Endothelial cell of umbilical vein (primary cell): Measurements from ENCODE around the gene KSR1. TPM values are rescaled to one million over a fixed set of nuclear protein-coding genes. Genes with fewer than 3 reads are reported as not detected.

Experiments used
- BruUV-seq: library from RNA; stranded (reverse); fragments of 400-500 nt; replicated peaks from 2 replicates; lab custom pipeline; 2021; lab: Mats Ljungman, UMichigan
- CTCF ChIA-PET: fragments of 300-600, 350-600 bp; sonication (Branson Sonifier 250); formaldehyde crosslinking; loops from one replicate; lab custom pipeline; 2021; ENCODE audit warnings: antibody characterized with exemption, inconsistent platforms; lab: Charles Lee
- POLR2A ChIA-PET: fragments of 300-600, 350-600 bp; sonication (Branson Sonifier 250); formaldehyde crosslinking; loops from one replicate; lab custom pipeline; 2021; ENCODE audit warnings: antibody characterized with exemption, inconsistent platforms; lab: Charles Lee
- DNase-seq: peaks from one replicate; pipeline ENCODE4 v3.0.0-alpha.2; 2011; ENCODE audit warnings: low read depth, low spot score
- FAIRE-seq: peaks from 2 replicates; lab custom pipeline; 2011; peaks lifted over from hg19 to GRCh38; lab: Jason Lieb, UNC
- H2AFZ ChIP-seq: 2 replicates; pipeline ENCODE4 v1.6.0; 2012; ENCODE audit warnings: low read depth, low read length, control low read depth, inconsistent platforms
- H3K27ac ChIP-seq: 2 replicates; pipeline ENCODE4 v1.5.1; 2011; ENCODE audit warnings: low read depth, mild to moderate bottlenecking, control low read depth, low read length, moderate library complexity; ENCODE audit not compliant: insufficient read depth
- H3K27me3 ChIP-seq, 2 experiments: 2 replicates each; pipeline versions ENCODE4 v1.6.0 to v1.6.1; 2011; ENCODE audit warnings: low read length in 2 of 2, mixed read lengths in 1 of 2; ENCODE audit not compliant: control insufficient read depth in 2 of 2, insufficient read depth in 2 of 2
- H3K36me3 ChIP-seq, 2 experiments: 2 replicates in 1 of 2; 3 replicates in 1 of 2; pipeline ENCODE4 v1.5.1; 2011; ENCODE audit warnings: low read length in 2 of 2, mild to moderate bottlenecking in 1 of 2, moderate library complexity in 1 of 2; ENCODE audit not compliant: control insufficient read depth in 2 of 2, insufficient read depth in 2 of 2; ENCODE audit errors: extremely low read depth in 1 of 2
- H3K4me1 ChIP-seq: 3 replicates; pipeline ENCODE4 v1.5.1; 2011; ENCODE audit warnings: mild to moderate bottlenecking, low read length; ENCODE audit not compliant: control insufficient read depth, insufficient read depth; ENCODE audit errors: extremely low read depth
- H3K4me2 ChIP-seq: 2 replicates; pipeline ENCODE4 v1.6.1; 2011; ENCODE audit warnings: low read length, control low read depth, mixed read lengths; ENCODE audit not compliant: insufficient read depth
- H3K4me3 ChIP-seq, 3 experiments: fragments of 200-600 bp in 1 of 3; sonication (generic), shearing (Covaris generic) in 1 of 3; replicated peaks in 1 of 3; 2 replicates each; pipeline ENCODE4 v1.5.1; 2011 to 2016; ENCODE audit warnings: control low read depth in 3 of 3, low read length in 3 of 3, mild to moderate bottlenecking in 2 of 3, inconsistent platforms in 1 of 3, low read depth in 1 of 3, moderate library complexity in 1 of 3; ENCODE audit not compliant: insufficient read depth in 1 of 3
- H3K79me2 ChIP-seq: 2 replicates; pipeline ENCODE4 v1.6.0; 2012; ENCODE audit warnings: low read length, inconsistent platforms; ENCODE audit not compliant: control insufficient read depth, insufficient read depth
- H3K9ac ChIP-seq: replicated peaks from 2 replicates; pipeline ENCODE3; 2011; ENCODE audit warnings: low read length, control low read depth; ENCODE audit not compliant: insufficient read depth; ENCODE audit errors: extremely low read depth
- H3K9me1 ChIP-seq: replicated peaks from 3 replicates; pipeline ENCODE4 v1.6.0; 2011; ENCODE audit warnings: mild to moderate bottlenecking, low read length; ENCODE audit not compliant: control insufficient read depth, insufficient read depth; ENCODE audit errors: extremely low read depth
- H3K9me3 ChIP-seq: replicated peaks from 2 replicates; pipeline ENCODE4 v1.5.1; 2012; ENCODE audit warnings: low read length, inconsistent platforms; ENCODE audit not compliant: control insufficient read depth, insufficient read depth
- H4K20me1 ChIP-seq: replicated peaks from 2 replicates; pipeline ENCODE3; 2011; ENCODE audit warnings: mild to moderate bottlenecking, low read length; ENCODE audit not compliant: control insufficient read depth, insufficient read depth; ENCODE audit errors: extremely low read depth
- EZH2 ChIP-seq: IDR thresholded peaks from 2 replicates; pipeline ENCODE4 v1.6.1; 2012; ENCODE audit warnings: borderline replicate concordance, low read depth, mild to moderate bottlenecking, moderate library complexity, low read length, inconsistent platforms; ENCODE audit not compliant: severe bottlenecking
- FOS ChIP-seq: IDR thresholded peaks from 2 replicates; pipeline ENCODE4 v1.6.1; 2011; ENCODE audit warnings: mild to moderate bottlenecking, low read length, moderate library complexity, borderline replicate concordance; ENCODE audit not compliant: insufficient read depth
- GATA2 ChIP-seq: IDR thresholded peaks from 2 replicates; pipeline ENCODE4 v1.7.0; 2011; ENCODE audit warnings: low read depth, mild to moderate bottlenecking, moderate library complexity, mixed read lengths, low read length; ENCODE audit not compliant: insufficient read length, insufficient read depth
- JUN ChIP-seq: IDR thresholded peaks from 2 replicates; pipeline ENCODE4 v1.6.1; 2011; ENCODE audit warnings: borderline replicate concordance, low read depth; ENCODE audit not compliant: insufficient read length, insufficient read depth
- MYC ChIP-seq: IDR thresholded peaks from one replicate; pipeline ENCODE4 v1.6.1; 2011; ENCODE audit warnings: mild to moderate bottlenecking, low read depth, low read length
- POLR2A ChIP-seq: IDR thresholded peaks from 2 replicates; pipeline ENCODE4 v1.6.1; 2012; ENCODE audit warnings: low read depth, mild to moderate bottlenecking, control low read depth, low read length
- POLR2AphosphoS5 ChIP-seq: IDR thresholded peaks from 2 replicates; pipeline ENCODE4 v1.6.1; 2012; ENCODE audit warnings: low read depth, mild to moderate bottlenecking, control low read depth, low read length, moderate library complexity; ENCODE audit not compliant: insufficient read depth
- dilution Hi-C: fragments of 300-500 bp; cut with MboI; formaldehyde crosslinking; loops from one replicate; pipeline ENCODE4 v1.15.0; 2019; ENCODE audit warnings: low sequenced_read_pairs; ENCODE audit not compliant: extremely low pct_ligation_motif_present
- intact Hi-C: fragments of 100-400 bp; cut with micrococcal nuclease; formaldehyde crosslinking; loops from one replicate; pipeline ENCODE4 v1.10.0; 2022
- polyA plus RNA-seq, 4 experiments: library from polyadenylated mRNA; depleted of rRNA in 3 of 4; stranded (reverse) in 3 of 4; unstranded in 1 of 4; fragments of >200 nt; gene quantifications; 2 replicates each; pipeline versions ENCODE4 v1.2.1 to v1.2.3, GENCODE V29; 2011 to 2012; ENCODE audit warnings: missing spikeins in 1 of 4
- total RNA-seq: library from RNA; stranded (reverse); gene quantifications from 2 replicates; pipeline ENCODE4 v1.2.3, GENCODE V29; 2021
- TF ChIP-seq, protein P1 (sequence below): IDR thresholded peaks from 2 replicates; pipeline ENCODE4 v1.6.1; 2011; ENCODE audit not compliant: insufficient read depth, insufficient read length
- TF ChIP-seq, protein P2 (sequence below), 2 donors: IDR thresholded peaks; 1 replicate in 1 of 2; 2 replicates in 1 of 2; pipeline ENCODE4 v1.5.1; 2011; ENCODE audit warnings: low read length in 2 of 2, mild to moderate bottlenecking in 2 of 2, moderate library complexity in 2 of 2, control low read depth in 1 of 2, inconsistent platforms in 1 of 2, low read depth in 1 of 2; ENCODE audit not compliant: insufficient read depth in 1 of 2; ENCODE audit errors: extremely low read depth in 1 of 2

Gene KSR1
- total and polyA plus RNA-seq, 2 donors (not counting 3 experiments of a cell fraction or from before 2014, with no cell fraction given), result 35.4 to 80.2 TPM

DNA sequence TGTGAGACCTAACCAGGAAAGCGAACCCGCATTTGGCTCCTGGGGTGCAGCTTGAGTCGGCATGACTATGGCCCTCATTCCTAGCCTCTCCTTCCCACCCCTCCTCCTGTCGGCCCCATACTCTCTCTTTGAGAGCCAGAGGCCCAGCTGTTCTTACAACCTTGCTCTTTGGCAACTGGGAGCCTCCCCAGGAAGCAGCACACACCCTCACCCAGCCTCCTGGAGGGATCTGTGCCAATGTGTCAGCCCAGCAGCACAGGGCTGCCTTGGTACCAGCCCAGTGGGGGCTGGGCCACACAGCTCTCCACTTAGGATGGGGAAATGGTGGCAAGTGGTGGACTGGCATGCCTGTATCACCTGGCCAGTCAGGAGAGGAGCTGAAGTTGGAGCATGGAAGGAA, 104.4 kb downstream of the KSR1 start:
- intact Hi-C loops, result loop anchor here (1.0 kb wide), 4 partner anchors 39 to 207 kb away; no protein-coding TSS in a partner anchor
- H3K4me2 ChIP-seq, result peak overlapping the region; percentile 59

More for the DNA sequence above, 104.4 kb downstream of the KSR1 start:
- TF ChIP-seq, protein P1, sequence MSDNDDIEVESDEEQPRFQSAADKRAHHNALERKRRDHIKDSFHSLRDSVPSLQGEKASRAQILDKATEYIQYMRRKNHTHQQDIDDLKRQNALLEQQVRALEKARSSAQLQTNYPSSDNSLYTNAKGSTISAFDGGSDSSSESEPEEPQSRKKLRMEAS, result no peak
- TF ChIP-seq JUN, result no peak
- TF ChIP-seq FOS, result no peak
- no peak for TF ChIP-seq EZH2
- TF ChIP-seq, protein P2, sequence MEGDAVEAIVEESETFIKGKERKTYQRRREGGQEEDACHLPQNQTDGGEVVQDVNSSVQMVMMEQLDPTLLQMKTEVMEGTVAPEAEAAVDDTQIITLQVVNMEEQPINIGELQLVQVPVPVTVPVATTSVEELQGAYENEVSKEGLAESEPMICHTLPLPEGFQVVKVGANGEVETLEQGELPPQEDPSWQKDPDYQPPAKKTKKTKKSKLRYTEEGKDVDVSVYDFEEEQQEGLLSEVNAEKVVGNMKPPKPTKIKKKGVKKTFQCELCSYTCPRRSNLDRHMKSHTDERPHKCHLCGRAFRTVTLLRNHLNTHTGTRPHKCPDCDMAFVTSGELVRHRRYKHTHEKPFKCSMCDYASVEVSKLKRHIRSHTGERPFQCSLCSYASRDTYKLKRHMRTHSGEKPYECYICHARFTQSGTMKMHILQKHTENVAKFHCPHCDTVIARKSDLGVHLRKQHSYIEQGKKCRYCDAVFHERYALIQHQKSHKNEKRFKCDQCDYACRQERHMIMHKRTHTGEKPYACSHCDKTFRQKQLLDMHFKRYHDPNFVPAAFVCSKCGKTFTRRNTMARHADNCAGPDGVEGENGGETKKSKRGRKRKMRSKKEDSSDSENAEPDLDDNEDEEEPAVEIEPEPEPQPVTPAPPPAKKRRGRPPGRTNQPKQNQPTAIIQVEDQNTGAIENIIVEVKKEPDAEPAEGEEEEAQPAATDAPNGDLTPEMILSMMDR (IDR thresholded peaks at IDR 0.05; ENCODE audit: extremely low read depth in 1 of 2, insufficient read depth in 1 of 2, low read depth in 1 of 2, low read length in 2 of 2), result no peak
- TF ChIP-seq GATA2, result no peak
- TF ChIP-seq MYC, result no peak
- TF ChIP-seq POLR2A, result no peak
- TF ChIP-seq POLR2AphosphoS5, result no peak
- ChIA-PET POLR2A (interaction anchor here (1.0 to 1.9 kb wide), 3 partner anchors 27 to 176 kb away, joined by 3 to 8 read pairs (median 5); partner anchors contain the start of gene KSR1), CTCF (interaction anchor here (0.6 to 2.6 kb wide), 21 partner anchors 10 to 324 kb away, joined by 3 to 19 read pairs (median 4); partner anchors contain the start of gene KSR1)
- FAIRE-seq, result peak; percentile 81
- Histone ChIP-seq H2AFZ (no peak overlapping the region), H3K9me1 (no peaks in the 10 kb centered on the region), H3K9me3 (no peaks in the 10 kb centered on the region), H3K4me3 (peak overlapping the region in 2 of 3 experiments; percentile 0 to 49), H3K79me2 (peaks cover 38% of the 10 kb centered on the region), H3K36me3 (peaks cover 0 to 2% of the 10 kb centered on the region in 2 experiments), H3K9ac (peak overlapping the region; percentile 80), H3K27me3 (no peaks in the 10 kb centered on the region), H3K27ac (peak overlapping the region; percentile 86), H4K20me1 (no peaks in the 10 kb centered on the region), H3K4me1 (peaks cover 67% of the 10 kb centered on the region)
- DNase-seq, result no peak
- BruUV-seq, result TSS peak; percentile 57
- dilution Hi-C loops, result loop anchor here (25.0 kb wide), 1 partner anchor 123 kb away; no protein-coding TSS in a partner anchor
